ENCODE data around the gene PTOV1.

PTOV1 gene

DNA sequence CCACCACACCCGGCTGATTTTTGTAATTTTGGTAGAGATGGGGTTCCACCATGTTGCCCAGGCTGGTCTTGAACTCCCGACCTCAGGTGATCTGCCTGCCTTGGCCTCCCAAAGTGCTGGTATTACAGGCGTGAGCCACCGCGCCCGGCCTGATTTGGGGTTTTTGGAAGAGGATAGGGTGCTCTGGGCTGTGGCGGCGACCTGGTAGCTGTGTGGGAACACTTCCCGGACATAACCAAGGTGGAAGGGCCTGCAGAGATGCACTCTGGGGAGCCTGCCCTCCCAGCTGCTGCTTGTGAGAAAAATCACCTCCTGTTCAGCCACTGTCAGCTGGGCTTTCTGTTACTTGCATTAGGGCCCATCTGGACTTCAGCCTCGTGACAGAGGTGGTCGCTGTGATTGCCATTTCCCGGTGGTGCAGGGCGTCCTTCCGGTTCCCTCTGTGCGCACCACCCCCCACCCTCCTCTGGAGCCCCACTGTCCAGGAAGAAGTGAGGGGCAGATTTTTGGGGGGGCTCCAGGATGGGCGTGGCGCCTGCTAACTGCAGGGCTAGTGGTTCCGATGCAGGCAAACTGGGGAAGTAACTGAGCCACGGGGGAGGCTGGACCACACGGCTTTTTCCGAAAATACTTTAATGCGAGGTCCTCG lies 38.2 kb downstream of the PTOV1 start:
- H3K27ac ChIP-seq: no peak overlapping the region
- no peak for TF ChIP-seq CTCF (conservative IDR thresholded peaks at IDR 0.05)

DNA sequence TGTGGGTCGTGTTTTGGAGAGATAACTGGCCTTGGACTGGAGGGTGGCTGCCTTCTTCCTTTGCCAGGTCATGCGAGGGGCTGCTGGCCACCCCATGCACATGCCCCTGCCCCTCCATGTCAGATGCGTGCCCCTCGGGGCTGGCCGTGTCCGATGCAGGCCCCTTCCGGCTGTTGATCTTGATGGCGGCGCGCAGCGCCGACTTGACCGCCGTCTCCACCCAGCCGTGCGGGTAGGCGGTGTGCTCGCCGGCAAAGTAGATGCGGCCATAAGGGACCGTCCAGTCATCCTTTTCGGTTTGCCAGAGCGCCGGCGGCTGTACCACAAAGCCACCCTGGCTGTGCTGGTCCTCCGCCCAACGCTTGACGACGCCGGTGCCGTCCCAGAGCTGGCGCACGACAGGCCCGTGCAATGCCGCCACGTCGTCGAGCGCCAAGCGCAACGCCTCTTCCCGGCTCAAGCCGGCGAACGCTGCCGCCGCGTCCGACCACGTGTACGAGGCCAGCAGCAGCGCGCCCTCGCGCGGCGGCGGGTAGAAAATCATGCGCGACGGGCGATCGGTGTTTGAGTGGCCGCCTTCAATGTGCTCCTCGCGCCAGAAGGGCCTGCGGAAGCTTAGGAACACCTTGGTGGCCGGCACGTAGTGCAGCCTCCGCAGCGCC lies 38.9 kb downstream of the PTOV1 start:
- TF ChIP-seq CTCF (conservative IDR thresholded peaks at IDR 0.05): peak; percentile 71
- H3K27ac ChIP-seq: no peak overlapping the region

- TF ChIP-seq CTCF (conservative IDR thresholded peaks at IDR 0.05): peak; percentile 46
- H3K27ac ChIP-seq: no peak overlapping the region
Observed at GRCh38 chr19:49890349-49891311, 39.7 kb downstream of the PTOV1 start.

DNA sequence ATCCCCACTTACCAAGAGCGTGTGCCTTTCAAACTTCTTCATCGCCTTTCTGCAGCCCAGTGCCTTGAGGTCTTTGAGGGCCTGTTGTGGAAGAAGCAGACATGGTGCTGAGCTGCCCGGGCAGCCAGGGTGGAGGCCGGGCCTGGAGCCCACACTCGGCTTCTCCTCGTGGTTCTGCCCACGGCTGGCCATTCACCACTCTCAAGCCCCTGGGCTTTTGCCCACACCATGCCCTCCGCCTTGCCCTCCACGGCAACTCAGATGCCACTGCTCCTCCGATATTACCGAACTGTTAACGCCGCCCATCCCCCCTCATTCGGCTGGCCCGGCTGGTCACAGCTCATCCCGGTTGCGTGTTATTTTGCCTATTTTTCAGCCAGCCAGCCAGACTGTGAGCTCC lies 40.4 kb downstream of the PTOV1 start:
- no peak overlapping the region for H3K27ac ChIP-seq
- no peak for TF ChIP-seq CTCF (conservative IDR thresholded peaks at IDR 0.05)

GRCh38 chr19:49892716-49893115 lies 41.8 kb downstream of the PTOV1 start:
- TF ChIP-seq CTCF (conservative IDR thresholded peaks at IDR 0.05): no peak
- H3K27ac ChIP-seq: no peak overlapping the region

GRCh38 chr19:49894011-49894664 lies 43.2 kb downstream of the PTOV1 start:
- TF ChIP-seq CTCF (conservative IDR thresholded peaks at IDR 0.05): no peak
- no peak overlapping the region for H3K27ac ChIP-seq
